Measurements from ENCODE around the gene SUGP2. TPM values are rescaled to one million over a fixed set of nuclear protein-coding genes. Genes with fewer than 3 reads are reported as not detected.

The SUGP2 gene
- total RNA-seq, 4 donors from 2014 or later, result 16.7 to 36.2 (median 21.5) TPM

- 92 to 95% methylated on average over 6 to 15 of the region's 18 CpGs for WGBS, 2 donors
- intact Hi-C loops (cut with DNase I), result no loop called here
- H3K36me3 ChIP-seq, result peaks cover 30 to 100% (median 46%) of the 10 kb centered on the region in 3 donors
- no peaks in the 10 kb centered on the region for H3K27me3 ChIP-seq
- H3K4me3 ChIP-seq, result no peak overlapping the region
- no peaks in the 10 kb centered on the region for H3K9me3 ChIP-seq
- no peak overlapping the region for H3K27ac ChIP-seq
- DNase-seq, result no peak
- H3K4me1 ChIP-seq, result no peaks in the 10 kb centered on the region
- TF ChIP-seq CTCF (IDR thresholded peaks at IDR 0.05) (no peak), POLR2A (IDR thresholded peaks at IDR 0.05) (no peak)
These were observed 23.4 kb downstream of the SUGP2 start for GRCh38 chr19:19009951-19010350.

GRCh38 chr19:19006213-19006612 lies 27.1 kb downstream of the SUGP2 start:
- intact Hi-C loops (cut with DNase I), result no loop called here

GRCh38 chr19:19004144-19004543 lies 29.2 kb downstream of the SUGP2 start:
- no peak overlapping the region for H3K27ac ChIP-seq
- H3K4me1 ChIP-seq, result peaks cover 0 to 9% (median under 1%) of the 10 kb centered on the region in 3 donors
- H3K4me3 ChIP-seq, result no peak overlapping the region
- H3K36me3 ChIP-seq, result peaks cover 18 to 98% (median 33%) of the 10 kb centered on the region in 3 donors
- DNase-seq, result no peak
- 85 to 100% methylated on average over 5 to 10 of the region's 18 CpGs for WGBS, 2 donors
- no peaks in the 10 kb centered on the region for H3K27me3 ChIP-seq
- intact Hi-C loops (cut with DNase I), result no loop called here
- H3K9me3 ChIP-seq, result no peaks in the 10 kb centered on the region
- TF ChIP-seq CTCF (IDR thresholded peaks at IDR 0.05), result no peak
- no peak for TF ChIP-seq POLR2A (IDR thresholded peaks at IDR 0.05)

More at GRCh38 chr19:19006213-19006612, 27.1 kb downstream of the SUGP2 start:
- no peak overlapping the region for H3K4me3 ChIP-seq
- H3K36me3 ChIP-seq, result peaks cover 35 to 98% (median 46%) of the 10 kb centered on the region in 3 donors
- H3K4me1 ChIP-seq, result no peaks in the 10 kb centered on the region
- no peaks in the 10 kb centered on the region for H3K27me3 ChIP-seq
- DNase-seq, result no peak
- H3K27ac ChIP-seq, result no peak overlapping the region
- no peak for TF ChIP-seq CTCF (IDR thresholded peaks at IDR 0.05)
- no peak for TF ChIP-seq POLR2A (IDR thresholded peaks at IDR 0.05)
- 74 to 75% methylated on average over 3 of the region's 3 CpGs for WGBS, 2 donors
- no peaks in the 10 kb centered on the region for H3K9me3 ChIP-seq

- Histone ChIP-seq H3K36me3 (peaks cover 6 to 95% (median 16%) of the 10 kb centered on the region in 3 donors), H3K27me3 (no peaks in the 10 kb centered on the region), H3K4me3 (no peak overlapping the region), H3K9me3 (no peaks in the 10 kb centered on the region), H3K27ac (no peak overlapping the region), H3K4me1 (peaks cover 0 to 32% (median 3%) of the 10 kb centered on the region in 3 donors)
- no peak for DNase-seq
- intact Hi-C loops (cut with DNase I), result no loop called here
- TF ChIP-seq CTCF (IDR thresholded peaks at IDR 0.05), result peak in 1 of 6 experiments; percentile 21
- TF ChIP-seq POLR2A (IDR thresholded peaks at IDR 0.05), result no peak
- 84 to 89% methylated on average over 11 of the region's 11 CpGs for WGBS, 2 donors
These were observed 33.3 kb downstream of the SUGP2 start for GRCh38 chr19:18999896-19000620.

- no peaks in the 10 kb centered on the region for H3K9me3 ChIP-seq
- no peak for DNase-seq
- H3K4me1 ChIP-seq, result peaks cover 0 to 32% (median 3%) of the 10 kb centered on the region in 3 donors
- 44 to 63% methylated on average over 11 to 14 of the region's 14 CpGs for WGBS, 2 donors
- peaks cover 0 to 95% (median 20%) of the 10 kb centered on the region in 3 donors for H3K36me3 ChIP-seq
- no peaks in the 10 kb centered on the region for H3K27me3 ChIP-seq
- H3K4me3 ChIP-seq, result no peak overlapping the region
- TF ChIP-seq POLR2A (IDR thresholded peaks at IDR 0.05) (no peak), CTCF (IDR thresholded peaks at IDR 0.05) (no peak)
- intact Hi-C loops (cut with DNase I), result no loop called here
- H3K27ac ChIP-seq, result peak overlapping the region in 1 of 4 donors; percentile 22
These were observed 34.1 kb downstream of the SUGP2 start for GRCh38 chr19:18999016-18999758.
